Activated CD4-positive, alpha-beta T cell treated with anti-CD3 and anti-CD28 coated beads, Interleukin-2, amount 50 U/mL, for 1 hour (primary cell): ENCODE results near the gene MED15.

Experiments
- DNase-seq: peaks from one replicate; pipeline ENCODE4 v3.0.0-alpha.2; 2020

Gene MED15

DNA sequence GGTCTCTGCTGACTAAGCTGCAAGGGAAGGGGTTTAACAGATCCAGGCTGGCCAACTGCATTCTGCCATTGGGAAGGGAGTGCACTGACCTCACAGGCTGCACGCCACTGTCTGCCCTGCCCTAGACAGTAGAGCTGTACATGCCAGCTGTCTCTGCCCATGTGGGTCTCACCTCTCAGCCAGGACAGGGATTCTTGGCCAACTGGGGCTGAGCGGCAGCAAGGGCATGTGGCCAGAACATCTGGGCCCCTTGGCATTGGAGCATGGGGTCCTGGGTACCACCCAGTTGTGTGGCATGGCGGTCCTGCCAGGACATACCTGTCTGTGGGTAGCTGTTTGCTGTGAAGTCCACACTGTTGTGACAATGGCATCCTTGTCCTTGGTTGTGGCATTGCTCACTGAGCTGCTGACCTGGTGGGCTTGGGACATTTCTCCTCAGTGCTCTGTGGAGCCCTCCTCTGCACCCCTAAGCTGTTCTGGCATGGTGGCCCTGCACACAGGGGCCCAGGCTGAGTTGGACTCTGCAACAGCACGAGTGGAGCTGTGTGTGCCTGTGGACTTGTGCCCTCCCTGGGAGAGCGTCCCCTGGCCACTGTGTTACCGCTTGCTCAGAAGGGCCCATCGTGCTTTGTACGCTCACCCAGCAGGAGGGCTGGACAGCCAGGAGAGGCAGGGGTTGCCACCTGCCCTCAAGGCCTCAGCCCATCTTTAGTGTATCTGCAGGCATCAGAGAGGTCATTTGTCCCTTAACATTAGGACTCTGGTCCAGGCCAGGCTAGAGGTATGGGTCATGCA is 46.7 kb downstream of the MED15 start:
- no peak for DNase-seq

- DNase-seq = no peak
Observed at GRCh38 chr22:20554824-20555223, 47.4 kb downstream of the MED15 start.

GRCh38 chr22:20558534-20558933 is 51.1 kb downstream of the MED15 start:
- DNase-seq = no peak

DNA sequence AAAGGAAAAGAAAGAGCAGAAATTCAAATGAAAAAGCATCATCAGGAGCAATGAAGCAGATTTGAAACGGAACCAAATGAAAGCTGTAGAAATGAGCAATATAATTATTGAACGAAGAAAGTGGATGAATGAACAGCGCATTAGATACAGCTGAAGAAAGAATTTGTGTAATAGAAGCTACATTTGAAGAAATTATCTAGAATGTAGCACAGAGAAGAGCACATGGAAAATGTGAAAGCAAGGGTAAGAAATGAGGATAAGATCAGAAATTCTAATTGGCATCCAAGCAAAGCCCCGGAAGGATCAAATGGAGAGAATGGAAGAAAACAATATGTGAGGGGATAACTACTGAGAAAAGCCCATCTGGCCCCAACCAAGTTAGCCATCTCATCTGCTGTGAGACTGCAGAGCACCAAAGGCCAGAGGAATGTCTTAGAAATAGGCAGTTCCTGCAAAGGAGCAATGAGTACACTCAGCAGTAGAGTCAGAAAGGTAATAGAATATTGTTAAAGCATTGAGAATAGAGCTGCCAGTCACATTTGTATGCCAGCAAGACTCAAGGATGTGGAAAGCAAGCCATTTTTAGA is 51.9 kb downstream of the MED15 start:
- no peak for DNase-seq

DNA sequence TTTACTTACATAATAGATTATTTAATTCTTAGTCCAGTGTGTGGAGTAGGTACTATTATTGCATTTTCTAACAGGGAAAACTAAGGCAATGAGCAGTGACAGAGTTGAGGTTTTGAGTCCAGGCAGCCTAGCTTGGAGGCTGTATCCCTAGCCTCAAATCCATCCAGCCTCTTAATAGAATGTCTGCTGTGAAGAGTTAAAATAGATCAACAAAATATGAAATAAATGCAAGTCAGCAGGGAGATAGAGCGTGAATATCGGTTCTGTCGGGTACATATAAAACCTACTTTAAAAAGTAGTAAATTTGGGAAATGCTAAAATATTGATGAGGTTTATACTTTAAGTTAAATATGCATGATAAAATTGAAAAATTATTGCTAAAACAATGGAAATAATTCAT is 53.3 kb downstream of the MED15 start:
- no peak for DNase-seq

- no peak for DNase-seq
Observed at GRCh38 chr22:20561882-20562281, 54.5 kb downstream of the MED15 start.

DNA sequence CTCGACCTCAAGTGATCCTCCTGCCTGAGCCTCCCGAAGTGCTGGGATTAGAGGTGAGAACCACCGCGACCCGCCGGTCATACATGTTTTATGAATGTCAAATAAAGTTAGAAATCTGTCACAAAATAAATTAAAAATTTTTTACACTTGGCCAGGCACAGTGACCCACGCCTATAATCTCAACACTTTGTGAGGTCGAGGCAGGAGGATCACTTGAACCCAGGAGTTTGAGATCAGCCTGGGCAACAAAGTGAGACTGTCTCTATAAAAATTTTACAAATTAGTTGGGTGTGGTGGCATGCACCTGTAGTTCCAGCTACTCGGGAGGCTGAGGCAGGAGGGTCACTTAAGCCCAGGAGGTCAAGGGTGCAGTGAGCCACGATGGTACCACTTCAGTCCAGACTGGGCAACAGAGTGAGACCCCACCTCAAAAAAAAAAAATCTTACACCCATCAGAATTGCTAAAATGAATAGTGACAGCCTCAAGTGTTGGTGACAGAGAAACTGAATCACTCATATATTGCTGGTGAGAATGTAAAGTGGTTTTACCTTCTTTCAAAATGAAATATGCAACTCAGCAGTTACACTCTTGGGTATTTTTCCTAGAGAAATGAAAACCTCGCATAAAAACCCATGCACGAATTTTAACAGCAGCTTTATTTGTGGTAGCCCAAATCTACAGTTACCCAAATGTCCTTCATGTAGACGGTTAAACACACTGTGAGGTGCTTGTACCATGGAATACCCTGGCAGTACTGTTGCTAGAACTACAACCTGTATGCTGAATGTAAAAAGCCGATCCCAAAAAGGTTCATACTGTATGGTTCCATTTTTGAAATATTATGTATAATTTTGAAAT is 55.4 kb downstream of the MED15 start:
- no peak for DNase-seq

DNA sequence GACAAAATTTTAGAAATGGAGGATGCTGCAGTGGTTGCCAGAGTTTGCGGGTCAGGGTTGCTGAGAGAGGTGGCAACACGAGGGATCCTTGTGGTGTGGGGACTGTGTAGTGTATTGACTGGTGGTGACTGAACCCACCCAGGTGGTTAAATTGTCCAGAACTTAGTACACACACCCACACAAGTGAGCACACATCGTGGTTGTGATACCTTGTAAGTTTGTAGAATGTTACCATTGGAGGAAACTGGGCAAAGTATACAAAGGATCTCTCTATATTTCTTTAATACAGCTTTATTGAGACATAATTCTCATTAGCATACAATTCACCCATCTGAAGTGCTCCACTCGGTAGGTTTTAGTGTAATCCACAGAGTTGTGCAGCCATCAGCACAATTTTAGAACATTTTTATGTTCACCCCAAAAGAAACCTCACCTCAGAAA is 56.1 kb downstream of the MED15 start:
- no peak for DNase-seq

DNA sequence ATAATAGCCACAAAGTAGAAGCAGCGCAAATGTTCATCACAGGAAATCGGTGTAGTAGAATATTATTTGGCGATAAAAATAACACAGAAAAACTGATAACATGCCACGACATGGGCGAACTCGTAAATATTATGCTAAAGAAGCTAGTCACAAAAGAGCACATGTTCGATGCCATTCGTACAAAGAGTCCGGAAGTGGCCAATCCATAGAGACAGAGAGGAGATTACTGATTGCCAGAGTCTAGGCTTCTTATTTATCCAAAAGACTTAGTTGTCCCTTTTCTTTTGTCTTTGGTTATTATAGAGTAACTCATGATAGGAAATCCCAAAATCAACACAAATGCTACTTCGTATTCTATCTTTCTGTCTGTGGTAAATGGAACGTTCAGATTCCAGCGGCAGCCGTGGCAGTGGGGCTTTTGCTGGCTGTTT is 56.5 kb downstream of the MED15 start:
- DNase-seq = no peak

DNA sequence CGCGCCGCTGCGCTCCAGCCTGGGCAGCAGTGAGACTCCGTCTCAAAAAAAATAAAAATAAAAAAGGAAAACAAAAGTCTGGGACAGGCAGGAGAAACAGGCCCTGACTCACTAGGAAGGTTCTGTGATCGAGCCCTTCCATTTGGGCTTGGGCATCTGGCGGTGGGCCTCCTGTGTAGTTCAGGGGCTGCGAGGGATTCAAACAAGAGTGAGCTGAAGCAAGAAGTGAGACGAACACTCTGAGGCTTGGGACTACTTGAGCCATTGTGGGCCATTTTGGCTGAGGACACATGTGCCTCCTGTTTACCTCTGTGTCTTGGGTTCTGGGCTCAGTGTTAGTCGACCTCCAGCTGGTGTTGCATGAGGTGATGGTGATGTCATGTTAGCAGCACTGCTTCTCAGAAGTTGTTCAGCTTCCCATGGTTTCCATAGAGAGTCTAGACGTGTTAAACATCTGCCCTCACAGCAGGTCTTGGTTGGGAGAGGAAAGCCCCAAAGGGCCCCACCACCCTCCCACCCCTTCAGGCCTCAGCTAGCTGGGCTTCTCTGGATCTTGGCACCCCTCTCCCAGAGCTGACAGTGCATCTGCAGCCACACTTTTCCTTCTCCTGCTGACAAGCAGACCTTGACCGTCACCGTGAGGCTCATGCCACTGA is 57.8 kb downstream of the MED15 start:
- DNase-seq = no peak

DNA sequence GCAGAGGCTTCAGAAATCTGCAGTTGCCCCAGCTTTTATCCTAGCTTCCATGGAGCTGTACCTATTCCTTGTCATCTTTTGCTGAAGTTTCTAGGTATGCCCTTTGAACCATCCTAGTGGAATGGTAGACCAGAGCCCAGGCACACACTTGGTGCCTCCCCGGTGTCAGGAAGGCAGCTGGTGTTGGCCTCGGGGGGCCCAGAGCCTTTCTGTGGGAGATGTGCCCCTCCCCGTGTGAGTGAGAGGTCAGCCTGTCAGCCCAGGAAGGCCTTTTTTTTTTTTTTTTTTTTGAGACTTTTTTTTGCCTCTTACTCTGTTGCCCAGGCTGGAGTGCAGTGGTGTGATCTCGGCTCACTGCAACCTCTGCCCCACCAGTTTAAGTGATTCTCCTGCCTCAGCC is 58.4 kb downstream of the MED15 start:
- no peak for DNase-seq

- DNase-seq = peak; percentile 82
Observed at GRCh38 chr22:20566420-20567260, 59.2 kb downstream of the MED15 start.

- DNase-seq = no peak
Observed at GRCh38 chr22:20567371-20567847, 60.0 kb downstream of the MED15 start.

- DNase-seq = no peak
Observed at GRCh38 chr22:20567993-20568417, 60.6 kb downstream of the MED15 start.

GRCh38 chr22:20568502-20569058 is 61.2 kb downstream of the MED15 start:
- DNase-seq = no peak

GRCh38 chr22:20569059-20570058 is 61.9 kb downstream of the MED15 start:
- peak; percentile 84 for DNase-seq

DNA sequence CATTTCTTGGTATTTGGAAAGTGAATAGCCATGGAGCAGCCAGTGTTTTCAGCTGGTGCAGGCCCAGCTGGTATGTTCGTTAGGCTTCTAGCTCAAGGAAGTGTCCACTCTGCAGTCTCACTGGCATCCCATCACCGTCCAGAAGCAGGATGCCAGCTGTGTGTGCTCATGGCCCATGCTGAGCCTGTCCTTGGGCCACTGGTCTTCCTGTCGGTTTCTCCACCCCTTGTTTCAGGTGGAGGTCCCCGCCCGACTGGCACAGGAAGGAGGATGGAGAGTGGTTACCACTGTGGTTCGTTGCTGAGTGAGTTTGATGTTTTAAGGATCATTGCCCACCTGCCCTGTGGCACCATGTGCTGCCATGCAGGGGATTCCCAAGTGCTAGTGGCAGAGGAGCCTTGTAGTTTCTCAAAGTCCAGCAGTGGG is 63.7 kb downstream of the MED15 start:
- no peak for DNase-seq

DNA sequence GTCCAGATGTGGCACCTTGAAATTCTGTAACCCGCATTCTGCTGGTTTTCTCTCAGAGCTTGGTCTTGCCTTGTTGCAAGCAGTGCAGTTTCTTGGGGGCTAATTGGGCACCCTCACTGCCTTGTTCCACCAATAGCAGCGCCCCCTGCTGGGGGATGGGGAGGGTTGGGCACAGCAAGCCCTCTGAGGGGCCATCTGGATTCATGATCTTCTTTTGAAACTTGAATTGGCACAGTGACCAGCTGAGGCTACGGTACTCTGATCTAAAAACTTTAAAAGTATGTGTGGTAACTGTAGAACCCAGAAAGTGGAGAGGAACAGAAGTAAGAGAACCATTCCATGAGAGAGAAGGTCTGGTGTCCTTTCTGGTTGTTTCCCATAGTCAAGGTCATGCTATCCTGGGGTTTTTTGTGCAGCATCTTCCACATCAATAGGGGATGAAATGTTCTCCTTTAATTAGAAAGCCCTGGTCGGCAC is 64.2 kb downstream of the MED15 start:
- DNase-seq = peak; percentile 67

GRCh38 chr22:20572132-20572802 is 64.9 kb downstream of the MED15 start:
- DNase-seq = no peak
